NK-92 (cell line): ENCODE results near the gene PRAC1.

Experiments used
- DNase-seq: peaks from one replicate; lab custom pipeline; 2025; ENCODE audit not compliant: unreplicated experiment; lab: John Stamatoyannopoulos, UW

Gene PRAC1

DNA sequence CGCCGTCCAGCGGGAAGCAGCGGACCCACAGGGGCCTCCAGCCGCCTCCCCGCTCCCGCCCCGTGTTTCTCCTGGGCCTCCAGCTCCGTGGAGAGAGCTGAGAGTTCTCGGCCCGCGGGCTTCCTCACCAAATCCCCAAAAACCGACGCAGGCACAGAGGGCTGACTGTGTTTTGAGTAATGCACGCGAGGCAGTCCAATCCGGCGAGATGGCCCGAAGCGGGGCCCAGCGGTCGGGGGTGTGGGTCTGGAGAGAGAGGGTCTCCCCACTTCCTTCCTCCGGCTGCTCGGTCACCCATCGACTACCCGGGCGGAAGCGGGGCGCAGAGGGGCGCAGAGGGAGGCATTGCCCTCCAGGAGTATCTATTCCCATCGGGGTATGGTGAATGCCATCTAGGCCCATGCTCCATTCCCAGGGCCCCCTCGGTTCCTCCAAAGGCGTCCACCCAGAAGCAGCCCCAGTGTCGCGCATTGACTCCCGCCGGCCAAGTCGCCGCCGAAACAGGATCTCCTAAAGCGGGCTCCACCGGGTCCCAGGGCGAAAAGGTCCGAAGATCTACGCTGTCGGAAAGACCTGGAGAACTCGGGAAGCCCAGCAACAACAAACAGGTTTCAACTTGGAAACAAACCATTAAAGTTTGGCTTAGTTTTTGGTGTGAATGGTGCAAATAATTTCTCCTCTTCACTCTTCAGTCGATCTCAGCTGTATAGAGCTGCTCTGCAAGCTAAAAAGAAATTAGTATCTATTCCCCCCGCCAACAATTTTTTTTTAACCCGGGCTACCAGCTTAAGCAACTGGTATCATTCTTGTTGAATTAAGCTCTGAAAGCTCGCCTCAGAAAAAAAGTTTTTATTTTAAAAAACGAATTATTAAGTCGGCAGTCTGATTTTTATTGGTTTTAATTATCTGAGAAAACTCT, 25.4 kb upstream of the PRAC1 start:
- DNase-seq, result no peak

DNA sequence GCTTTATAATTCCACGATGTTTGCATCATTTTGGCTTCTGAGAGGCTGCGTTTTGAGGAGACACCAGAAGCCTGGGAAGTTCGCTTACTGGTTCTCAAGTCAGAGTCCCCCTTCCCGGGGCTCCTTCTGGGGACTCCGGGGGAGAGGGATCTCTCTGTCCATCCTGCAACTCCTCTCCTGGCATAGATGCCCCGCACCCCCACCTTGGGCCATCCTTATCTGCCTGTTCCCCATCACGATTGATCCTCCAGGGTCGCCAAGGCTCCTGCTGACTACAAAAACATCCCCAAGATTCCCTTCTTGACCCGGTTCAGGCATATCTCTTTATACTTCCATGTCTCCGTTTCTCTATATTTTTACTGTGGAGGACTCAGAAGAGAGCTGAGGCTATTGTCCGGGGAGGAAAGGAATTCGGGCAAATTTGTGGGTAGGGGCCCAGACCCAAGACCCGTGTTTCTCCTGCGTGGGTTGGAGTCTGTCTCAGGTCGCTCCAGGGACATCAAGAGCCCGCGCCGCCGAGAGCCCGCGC, 24.7 kb upstream of the PRAC1 start:
- no peak for DNase-seq

DNA sequence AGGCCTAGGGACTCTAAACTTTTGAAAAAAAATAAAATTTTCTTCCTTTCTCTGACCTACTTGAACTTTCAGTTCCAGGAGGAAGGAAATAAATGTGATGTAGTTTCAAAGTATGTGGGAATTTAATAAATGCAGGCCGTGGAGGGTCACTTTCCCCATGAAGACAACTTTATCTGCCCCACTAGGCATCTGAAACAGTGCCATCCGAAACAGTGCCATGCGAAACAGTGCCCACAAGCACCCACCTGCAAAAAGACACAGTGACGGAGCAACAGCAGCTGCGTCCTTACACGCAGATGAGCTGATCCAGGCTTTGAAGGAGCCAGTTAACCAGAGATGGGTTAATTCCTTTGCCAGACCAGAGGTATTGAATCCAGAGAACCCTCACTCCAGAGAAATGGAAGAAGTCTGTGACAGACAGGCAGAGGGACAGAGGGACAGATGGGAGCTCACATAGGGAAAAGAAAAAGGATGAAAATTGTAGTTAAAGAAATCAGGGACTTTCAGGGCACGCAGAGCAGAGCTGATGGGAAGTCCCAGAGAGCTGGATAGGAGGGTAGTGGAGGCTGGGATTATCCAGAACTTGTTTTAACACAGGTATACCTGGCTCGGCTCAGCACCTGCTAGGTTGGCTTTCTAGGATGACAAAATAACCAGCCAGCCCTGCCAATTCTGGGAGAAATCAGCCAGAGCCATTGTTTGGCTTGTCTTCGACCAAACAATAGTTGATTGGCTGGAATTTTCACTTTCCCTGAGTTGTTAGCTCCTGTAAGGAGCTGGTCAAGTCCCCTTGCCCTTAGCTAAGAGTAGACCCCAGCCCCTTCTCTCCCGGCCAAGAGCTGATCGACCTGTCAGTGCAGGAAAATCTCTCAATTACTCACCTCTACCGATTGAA, 23.3 kb upstream of the PRAC1 start:
- no peak for DNase-seq

DNA sequence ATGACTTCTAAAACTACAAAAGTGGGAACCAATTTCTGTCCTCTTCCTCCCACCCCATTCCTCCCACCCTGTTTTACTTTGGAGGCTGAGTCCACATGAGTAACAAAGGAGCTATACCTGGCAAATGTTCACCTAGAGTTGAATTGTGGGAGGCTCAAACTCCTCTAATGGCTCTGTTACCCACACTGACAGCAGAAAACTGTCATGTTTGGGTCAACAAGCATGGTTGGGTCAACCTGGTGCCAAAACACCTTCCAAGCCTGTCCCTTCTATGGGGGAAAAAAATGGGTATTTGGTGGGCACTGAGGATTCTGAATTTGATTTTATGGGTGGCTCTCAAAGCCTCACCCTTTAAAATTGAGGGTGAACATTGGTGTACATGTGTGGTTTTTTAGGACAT, 18.2 kb upstream of the PRAC1 start:
- no peak for DNase-seq

DNA sequence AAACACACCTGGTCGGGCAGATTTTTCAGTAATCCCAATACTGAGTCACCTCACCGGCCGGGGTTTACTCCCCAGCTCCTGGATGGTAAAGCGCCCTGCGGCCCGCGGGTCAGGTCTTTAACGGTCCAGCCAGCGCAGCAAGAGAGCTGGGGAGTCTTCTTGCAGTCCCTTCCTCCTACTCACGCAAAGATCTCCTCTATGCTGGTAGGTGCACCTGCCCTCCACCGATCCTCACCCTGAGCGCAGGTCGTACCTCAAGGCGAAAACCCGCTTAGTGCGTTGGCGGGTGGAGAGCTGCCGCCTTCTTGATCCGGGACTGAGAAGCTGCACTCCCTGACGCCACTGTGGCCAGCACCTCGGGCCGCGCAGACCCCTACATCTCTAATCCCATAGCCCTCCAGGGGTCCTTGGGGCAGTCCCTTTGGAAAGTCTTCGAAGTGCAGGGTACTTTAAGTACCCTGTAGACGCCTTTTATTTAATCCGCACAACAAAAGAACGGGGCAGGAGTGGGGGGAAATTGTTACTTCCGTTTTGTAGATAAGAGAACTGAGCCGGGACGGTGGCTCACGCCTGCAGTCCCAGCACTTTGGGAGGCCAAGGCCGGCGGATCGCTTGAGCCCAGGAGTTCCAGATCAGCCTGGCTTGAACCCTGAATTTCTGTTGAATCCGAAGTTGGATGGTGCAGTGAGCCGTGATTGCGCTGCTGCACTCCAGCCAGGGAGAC, 16.6 kb upstream of the PRAC1 start:
- no peak for DNase-seq

DNA sequence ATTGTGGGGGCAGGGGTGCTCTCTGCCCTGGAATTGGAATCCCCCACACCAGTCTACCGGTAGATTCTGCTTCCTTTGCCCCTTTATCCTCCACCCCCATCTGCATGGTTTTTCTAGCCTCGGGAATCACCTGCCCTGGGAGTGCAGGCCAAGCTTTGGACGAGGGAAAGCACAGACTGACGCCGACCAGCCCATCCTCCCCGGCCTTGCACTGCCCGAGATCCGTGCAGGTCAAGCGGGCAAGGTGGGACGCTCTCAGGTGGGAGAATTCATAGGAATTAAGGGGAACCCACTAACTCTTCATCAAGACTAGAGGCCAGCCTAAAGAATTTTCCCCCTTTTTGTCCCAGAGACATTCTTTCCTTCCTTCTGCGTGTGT, 16.1 kb upstream of the PRAC1 start:
- DNase-seq, result no peak

DNA sequence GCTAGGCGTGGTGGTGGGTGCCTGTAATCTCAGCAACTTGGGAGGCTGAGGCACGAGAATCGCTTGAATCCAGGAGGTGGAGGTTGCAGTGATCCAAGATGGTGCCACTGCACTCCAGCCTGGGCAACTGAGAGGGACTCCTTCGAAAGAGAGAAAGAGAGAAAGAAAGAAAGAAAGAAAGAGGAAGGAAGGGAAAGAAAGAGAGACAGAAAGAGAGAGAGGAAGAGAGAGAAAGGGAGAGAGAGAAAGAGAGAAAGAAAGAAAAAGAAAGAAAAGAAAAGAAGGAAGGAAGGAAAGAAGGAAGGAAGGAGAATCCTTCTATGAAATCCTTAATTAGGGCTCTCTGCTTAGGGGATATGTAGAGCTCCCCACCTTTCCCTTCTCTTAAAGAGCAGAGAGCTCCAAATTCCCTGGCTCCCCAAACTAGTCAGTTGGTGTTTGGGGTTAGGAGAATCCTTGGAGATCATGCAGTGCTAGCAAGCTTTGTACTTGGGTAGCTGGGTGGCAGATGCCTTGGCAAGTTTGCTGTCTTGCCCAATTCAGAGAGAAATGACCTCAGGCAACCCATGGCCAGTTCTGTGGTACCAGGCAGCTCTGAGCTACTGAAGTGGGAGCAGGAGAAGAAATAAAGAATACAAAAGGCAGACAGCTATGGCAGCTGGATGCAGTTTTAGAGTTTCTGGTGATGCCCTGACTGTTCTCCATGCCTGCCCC, 15.2 kb upstream of the PRAC1 start:
- no peak for DNase-seq

DNA sequence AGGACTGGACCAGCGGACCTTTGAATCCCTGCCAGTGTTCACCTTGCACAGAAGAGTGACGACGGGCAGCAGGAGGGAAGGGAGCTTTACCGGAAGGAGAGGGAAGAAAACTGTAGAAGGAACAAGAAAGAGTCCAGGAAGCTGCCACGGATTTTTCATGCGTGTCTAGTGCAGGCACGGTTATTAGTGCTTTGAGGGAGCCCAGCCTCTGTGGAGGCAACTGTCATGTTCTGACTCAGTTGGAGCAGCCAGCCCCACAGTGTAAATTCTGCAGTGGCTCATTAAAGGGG, 12.7 kb upstream of the PRAC1 start:
- DNase-seq, result no peak

DNA sequence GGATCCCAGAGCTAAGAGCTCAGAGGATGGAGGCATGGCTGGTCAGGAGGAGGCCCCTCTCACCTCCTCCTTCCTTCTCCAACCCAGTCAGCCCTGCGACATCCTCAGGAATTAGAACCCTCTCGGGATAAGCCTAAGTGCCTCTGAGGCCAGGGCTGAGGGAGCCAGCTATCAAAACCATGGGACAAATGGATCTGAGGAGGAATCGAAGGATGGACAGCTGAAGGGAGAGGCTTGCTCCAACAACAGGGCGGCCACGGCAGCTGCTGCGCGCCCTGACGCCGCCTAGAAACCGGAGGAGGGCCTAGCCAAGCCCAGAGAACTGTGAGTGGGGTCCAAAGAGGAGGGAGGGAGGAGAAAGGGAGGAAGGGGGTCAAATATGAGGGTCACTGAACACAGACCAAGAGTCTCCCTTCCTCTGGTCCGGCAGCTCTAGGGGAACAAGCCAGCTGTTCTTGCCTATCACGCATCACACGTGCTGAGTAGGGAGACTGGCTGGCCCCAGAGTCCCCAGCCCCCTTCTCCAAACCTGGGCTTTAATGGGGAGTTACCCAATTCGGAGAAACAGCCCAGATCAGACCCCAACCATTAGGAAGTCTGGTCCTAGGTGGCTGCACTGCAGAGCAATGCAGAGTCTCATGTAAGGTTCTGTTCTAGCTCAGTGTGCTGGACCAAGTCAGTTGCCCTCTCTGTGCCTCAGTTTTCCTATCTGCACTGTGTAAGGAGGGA, 12.2 kb upstream of the PRAC1 start:
- no peak for DNase-seq

DNA sequence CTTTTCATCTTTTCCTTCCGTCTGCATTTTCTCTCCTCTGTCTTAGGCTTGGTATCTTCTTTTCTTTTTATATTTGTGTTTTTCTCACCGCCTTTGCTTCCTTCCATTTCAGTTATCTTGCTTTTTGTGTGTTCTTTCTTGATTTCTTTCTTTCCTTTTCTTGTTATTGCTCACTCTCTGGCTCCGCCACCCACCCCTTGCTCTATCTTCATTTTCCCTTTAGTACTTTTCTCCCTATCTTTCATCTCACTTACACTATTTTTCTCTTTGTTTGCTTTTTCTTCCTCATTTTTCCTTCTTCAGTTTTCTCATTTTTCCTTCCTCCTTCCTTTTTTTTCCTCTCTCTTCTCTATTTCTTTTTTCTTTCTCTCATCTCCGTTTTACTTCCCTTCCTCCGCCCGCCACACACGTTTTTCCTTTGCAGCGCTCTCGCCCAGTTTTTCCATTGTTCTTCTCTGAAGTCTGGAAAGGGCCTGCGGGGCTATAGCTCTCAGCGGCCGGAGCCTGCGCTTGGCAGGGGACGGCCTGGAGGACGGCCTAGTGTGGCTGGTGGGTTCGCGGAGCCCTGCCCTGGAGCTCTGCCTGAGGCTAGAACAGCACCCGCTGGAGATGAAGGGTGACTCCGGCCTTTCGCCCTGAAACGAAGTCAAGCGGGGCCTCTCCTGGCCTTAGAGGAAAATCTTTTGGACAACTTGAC, 11.5 kb upstream of the PRAC1 start:
- no peak for DNase-seq

DNA sequence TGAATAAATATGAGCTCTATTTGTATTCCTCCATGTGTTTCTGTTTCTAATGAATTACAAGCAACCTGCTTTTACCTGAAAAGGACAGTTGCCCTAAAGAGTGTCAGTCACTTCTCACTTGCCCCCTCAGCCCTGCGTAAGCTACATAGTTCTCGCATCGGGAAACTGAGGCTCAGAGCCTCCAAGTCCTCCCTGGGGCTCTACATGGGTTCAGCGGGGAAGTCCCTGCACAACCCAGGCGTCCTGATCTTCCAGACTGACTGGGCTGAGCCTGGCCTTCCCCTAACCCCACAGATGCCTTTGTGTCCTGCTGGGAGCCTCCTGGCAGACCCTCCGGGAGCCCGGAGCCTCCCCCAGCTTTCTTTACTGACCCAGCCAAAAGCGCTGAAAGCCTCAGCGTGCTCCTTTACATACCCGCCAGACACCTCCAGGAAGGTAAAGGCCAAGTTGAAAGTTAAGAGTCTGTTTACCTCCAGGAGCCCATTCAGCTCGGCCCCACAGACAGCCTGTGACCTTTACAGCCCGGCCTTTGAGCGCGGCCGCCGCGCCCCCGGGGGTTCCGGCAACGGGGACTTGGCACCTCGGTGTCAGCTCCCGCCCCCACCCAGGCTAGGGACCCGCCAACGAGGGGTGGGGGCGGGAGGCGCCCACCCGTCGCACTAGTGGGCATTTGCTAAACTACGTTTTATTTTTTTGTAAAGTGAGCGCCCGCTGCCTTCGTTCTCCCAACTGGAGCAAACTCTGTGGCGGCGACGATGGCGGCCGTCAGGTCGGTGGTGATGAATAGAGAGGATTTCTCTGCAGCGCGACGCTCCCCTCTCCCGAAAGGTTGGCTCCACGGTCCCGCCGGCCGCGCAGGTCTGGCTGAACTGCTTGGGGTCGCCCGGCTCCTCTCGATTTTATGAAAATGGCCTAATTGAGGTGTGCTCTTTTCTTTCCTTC, 10.6 kb upstream of the PRAC1 start:
- no peak for DNase-seq

DNA sequence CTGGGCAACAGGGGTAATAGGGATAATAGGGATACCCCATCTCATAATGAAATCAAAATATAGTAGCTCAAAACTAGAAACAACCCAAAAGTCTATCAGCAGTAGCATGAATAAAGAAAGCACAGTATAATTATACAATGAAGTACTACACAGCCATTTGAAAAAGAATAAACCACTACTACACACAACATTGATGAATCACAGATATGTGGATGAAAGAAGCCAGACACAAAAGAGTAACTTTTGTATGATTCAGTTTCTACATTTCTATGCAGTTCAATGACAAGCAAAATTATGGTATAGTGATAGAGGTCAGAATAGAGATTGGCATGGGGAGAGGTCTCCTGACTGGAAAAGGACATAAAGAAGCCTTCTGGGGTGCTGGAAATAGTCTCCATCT, 9.0 kb upstream of the PRAC1 start:
- DNase-seq, result no peak

DNA sequence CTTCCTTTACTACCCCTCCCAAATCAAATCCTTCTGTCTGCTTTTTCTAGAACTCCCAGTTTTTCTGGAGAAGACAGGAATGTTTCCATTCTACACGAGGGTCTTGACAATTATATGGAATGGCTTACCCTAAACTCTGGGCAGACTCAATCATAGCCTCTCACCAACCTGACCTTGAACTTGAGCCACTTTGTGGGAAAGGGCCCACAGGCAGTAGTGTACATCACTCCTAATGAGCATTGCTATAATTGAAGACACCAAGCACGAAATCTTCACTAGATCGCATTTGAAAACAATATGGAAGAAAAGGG, 7.9 kb upstream of the PRAC1 start:
- no peak for DNase-seq

DNA sequence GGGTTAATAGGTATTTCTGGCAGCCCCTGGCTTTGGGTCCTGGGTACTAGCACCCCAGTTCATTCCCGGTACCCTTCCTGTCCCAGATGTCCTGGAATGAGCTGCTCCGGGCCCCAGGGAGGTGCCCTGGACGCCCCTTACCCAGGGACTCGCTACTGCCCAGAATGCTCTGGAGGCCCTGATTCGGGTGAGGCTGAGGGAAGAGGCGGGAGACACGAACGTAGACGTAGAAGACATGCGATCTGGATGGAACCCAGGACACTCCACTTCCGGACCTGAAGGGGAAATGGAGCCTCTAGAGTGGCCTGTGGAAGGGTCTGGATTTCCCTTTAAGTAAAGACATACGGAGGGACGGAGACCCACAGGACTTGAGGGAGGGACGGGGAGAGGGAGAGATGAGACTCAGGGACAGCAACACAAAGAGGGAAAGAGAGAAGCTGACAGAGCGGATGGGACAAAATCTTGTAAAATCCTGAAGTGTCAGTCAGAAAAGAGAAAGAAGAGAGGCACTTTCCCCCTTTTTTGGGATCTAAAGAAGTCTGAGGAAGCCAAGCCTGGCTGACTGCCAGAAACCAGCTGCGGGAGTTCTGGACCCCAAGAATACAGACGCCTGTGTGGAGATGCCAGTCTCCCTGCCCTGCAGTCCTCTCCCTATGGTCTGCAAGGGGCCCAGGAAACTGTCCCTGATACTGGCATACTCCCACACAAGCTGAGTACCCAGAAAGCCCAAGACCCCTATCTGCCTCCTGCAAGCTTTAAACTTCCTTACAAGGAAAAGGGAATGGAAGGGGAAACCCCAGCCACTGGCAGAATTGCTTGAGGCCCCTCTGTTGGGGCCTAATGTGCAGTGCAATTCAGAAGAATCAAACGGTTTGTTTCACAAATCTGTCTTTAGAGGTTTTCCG, 7.3 kb upstream of the PRAC1 start:
- DNase-seq, result no peak

DNA sequence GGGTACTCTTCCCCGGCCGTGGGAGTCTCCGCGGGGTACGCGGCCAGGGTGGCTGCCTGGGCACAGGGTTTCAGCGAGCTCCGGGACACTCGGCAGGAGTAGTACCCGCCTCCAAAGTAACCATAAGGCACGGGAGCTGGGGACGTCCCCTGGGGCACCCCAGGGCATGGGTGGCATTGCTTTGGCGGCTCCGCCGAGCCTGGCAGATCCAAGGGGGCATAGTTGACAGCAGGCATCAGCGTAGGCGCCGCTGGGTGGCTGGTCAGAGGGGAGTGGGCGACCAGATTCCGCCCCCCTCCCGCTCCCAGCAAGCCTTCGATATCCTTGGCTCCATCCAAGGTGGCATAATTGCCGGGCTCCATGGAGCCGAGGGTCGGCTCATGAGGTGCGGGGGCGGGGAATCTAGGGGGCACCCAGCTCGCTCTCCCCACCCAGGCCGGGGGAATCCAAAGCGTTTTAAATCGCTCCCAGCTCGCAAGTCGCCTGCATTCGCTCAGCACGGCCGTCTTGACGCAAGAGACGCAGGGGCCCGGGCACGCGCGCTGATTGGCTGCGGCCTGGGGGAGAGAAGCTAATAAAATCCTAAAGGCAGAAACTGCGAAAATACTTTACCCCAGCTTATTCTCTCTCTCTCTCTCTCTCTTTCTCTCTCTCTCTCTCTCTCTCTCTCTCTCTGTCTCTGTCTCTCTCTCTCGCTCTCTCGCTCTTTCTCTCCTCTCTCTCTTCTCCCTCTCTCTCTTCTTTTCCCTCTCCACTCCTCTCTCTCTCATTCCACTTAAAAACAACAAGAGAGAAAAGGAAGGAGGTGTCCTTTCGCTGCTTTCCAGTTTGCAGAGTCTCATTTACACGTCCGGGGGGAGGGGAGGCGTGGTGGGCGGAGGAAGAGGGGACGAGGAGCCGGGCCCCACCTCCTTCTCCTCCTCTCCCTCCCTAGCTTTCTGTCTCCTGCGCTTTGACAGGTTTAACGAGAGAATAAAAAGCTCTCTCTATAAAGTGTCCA, 6.2 kb upstream of the PRAC1 start, which contains the start of gene HOXB13:
Gene HOXB13 (minus strand): TSS at position 519 of the 1,000 bp plus-strand sequence. CDS start 157 bp downstream, at position 362.
- DNase-seq, result no peak
